Trophoblast cell (in vitro differentiated cells and primary cell): ENCODE measurements around the gene ANKRD42.

Experiments used
- DNase-seq, 2 donors: peaks; one replicate each; pipeline ENCODE4 v3.0.0-alpha.2; 2016
- H2AFZ ChIP-seq: 2 replicates; pipeline ENCODE4 v1.6.1; 2013; ENCODE audit warnings: low read length, moderate library complexity, mild to moderate bottlenecking; ENCODE audit not compliant: insufficient read depth, poor library complexity
- H2AK5ac ChIP-seq: 2 replicates; pipeline ENCODE4 v1.6.1; 2013; ENCODE audit warnings: mild to moderate bottlenecking, low read length
- H2BK120ac ChIP-seq: 2 replicates; pipeline ENCODE4 v1.6.1; 2013; ENCODE audit warnings: low read length, mild to moderate bottlenecking, moderate library complexity; ENCODE audit not compliant: insufficient read depth, poor library complexity
- H2BK12ac ChIP-seq: 2 replicates; pipeline ENCODE4 v1.6.1; 2013; ENCODE audit warnings: mild to moderate bottlenecking, low read length, moderate library complexity
- H2BK5ac ChIP-seq: 2 replicates; pipeline ENCODE4 v1.6.1; 2013; ENCODE audit warnings: low read length, low read depth, moderate library complexity, mild to moderate bottlenecking; ENCODE audit not compliant: poor library complexity
- H3K14ac ChIP-seq: 2 replicates; pipeline ENCODE4 v1.6.1; 2013; ENCODE audit warnings: mild to moderate bottlenecking, low read length
- H3K18ac ChIP-seq: 2 replicates; pipeline ENCODE4 v1.6.1; 2013; ENCODE audit warnings: mild to moderate bottlenecking, low read length
- H3K23ac ChIP-seq: 2 replicates; pipeline ENCODE4 v1.6.1; 2013; ENCODE audit warnings: low read length
- H3K27ac ChIP-seq: 2 replicates; pipeline ENCODE4 v1.5.1; 2013; ENCODE audit warnings: low read depth, mild to moderate bottlenecking, inconsistent platforms, low read length, moderate library complexity
- H3K27me3 ChIP-seq: 2 replicates; pipeline ENCODE4 v1.6.1; 2013; ENCODE audit warnings: inconsistent platforms, mild to moderate bottlenecking, low read length, moderate library complexity; ENCODE audit not compliant: insufficient read depth
- H3K36me3 ChIP-seq, 2 experiments: 1 replicate in 1 of 2; 2 replicates in 1 of 2; pipeline ENCODE4 v1.6.1; 2013; ENCODE audit warnings: low read length in 2 of 2, mild to moderate bottlenecking in 2 of 2, moderate library complexity in 1 of 2; ENCODE audit not compliant: insufficient read depth in 2 of 2, control insufficient read depth in 1 of 2
- H3K4ac ChIP-seq: 2 replicates; pipeline ENCODE4 v1.6.1; 2013; ENCODE audit warnings: low read depth, mild to moderate bottlenecking, low read length, moderate library complexity
- H3K4me1 ChIP-seq, 2 experiments: 1 replicate in 1 of 2; 2 replicates in 1 of 2; pipeline ENCODE4 v1.6.1; 2013; ENCODE audit warnings: low read length in 2 of 2, mild to moderate bottlenecking in 2 of 2, moderate library complexity in 1 of 2; ENCODE audit not compliant: insufficient read depth in 2 of 2, control insufficient read depth in 1 of 2
- H3K4me2 ChIP-seq: 2 replicates; pipeline ENCODE4 v1.6.1; 2013; ENCODE audit warnings: inconsistent platforms, mild to moderate bottlenecking, low read length, moderate library complexity
- H3K4me3 ChIP-seq: 2 replicates; pipeline ENCODE4 v1.5.1; 2013; ENCODE audit warnings: mild to moderate bottlenecking, low read depth, low read length, inconsistent platforms
- H3K79me1 ChIP-seq: one replicate; pipeline ENCODE4 v1.6.1; 2013; ENCODE audit warnings: low read length
- H3K79me2 ChIP-seq: 2 replicates; pipeline ENCODE4 v1.6.1; 2013; ENCODE audit warnings: low read length, mild to moderate bottlenecking; ENCODE audit not compliant: control insufficient read depth, insufficient read depth, poor library complexity
- H3K9ac ChIP-seq: 2 replicates; pipeline ENCODE4 v1.6.1; 2013; ENCODE audit warnings: mild to moderate bottlenecking, low read length
- H3K9me3 ChIP-seq: 2 replicates; pipeline ENCODE4 v1.6.1; 2013; ENCODE audit warnings: low read depth, mild to moderate bottlenecking, control low read depth, inconsistent platforms, low read length; ENCODE audit not compliant: insufficient read depth
- H4K12ac ChIP-seq: 2 replicates; pipeline ENCODE4 v1.6.1; 2013; ENCODE audit warnings: low read depth, mild to moderate bottlenecking, low read length, moderate library complexity
- H4K8ac ChIP-seq: 2 replicates; pipeline ENCODE4 v1.6.1; 2013; ENCODE audit warnings: low read depth, mild to moderate bottlenecking, low read length, moderate library complexity
- H4K91ac ChIP-seq: one replicate; pipeline ENCODE4 v1.6.1; 2013; ENCODE audit warnings: low read depth, mild to moderate bottlenecking, low read length, moderate library complexity
- WGBS: extraction: QIAGEN DNeasy Blood & Tissue Kit; methylation state at CpG from one replicate; pipeline ENCODE4 v1.1.7; 2013; ENCODE audit warnings: missing lambda C conversion rate; ENCODE audit not compliant: insufficient read length, insufficient coverage; ENCODE audit errors: extremely low coverage; 5-methylcytosine and 5-hydroxymethylcytosine counted together

Gene ANKRD42

DNA sequence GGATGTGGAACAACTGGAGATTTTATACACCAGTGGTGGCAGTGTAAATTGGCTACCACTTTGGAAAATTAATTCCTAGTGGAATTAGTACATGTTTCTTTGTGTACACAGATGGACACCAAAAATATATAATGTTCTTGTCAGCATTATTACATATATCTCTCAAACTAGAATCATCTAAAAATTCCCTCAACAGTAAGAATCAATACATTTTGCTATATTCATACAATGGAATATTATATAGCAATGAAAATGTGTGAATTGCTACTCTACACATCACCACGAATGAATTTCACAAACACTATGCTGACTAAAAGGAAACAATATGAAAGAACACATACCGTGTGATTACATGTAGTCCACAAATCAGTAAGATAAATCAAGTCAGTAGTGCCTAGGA is 58.8 kb downstream of the ANKRD42 start:
- Histone ChIP-seq H2BK5ac (no peak overlapping the region), H3K9me3 (no peaks in the 10 kb centered on the region), H3K9ac (no peak overlapping the region), H3K4me2 (no peak overlapping the region), H3K4me1 (peaks cover 0 to 5% of the 10 kb centered on the region in 2 experiments), H3K4me3 (no peak overlapping the region), H4K8ac (no peak overlapping the region), H3K23ac (no peak overlapping the region), H3K14ac (no peak overlapping the region), H2AFZ (no peak overlapping the region), H4K12ac (no peak overlapping the region), H2AK5ac (no peak overlapping the region), H3K4ac (no peak overlapping the region), H3K27me3 (no peaks in the 10 kb centered on the region), H3K79me2 (no peaks in the 10 kb centered on the region), H3K27ac (no peak overlapping the region), H3K79me1 (no peaks in the 10 kb centered on the region), H2BK12ac (no peak overlapping the region), H4K91ac (no peak overlapping the region), H3K36me3 (no peaks in the 10 kb centered on the region), H2BK120ac (no peak overlapping the region), H3K18ac (no peak overlapping the region)
- DNase-seq = no peak
- no CpG with 5 or more reads among the region's 2 CpGs for WGBS

- Histone ChIP-seq H3K79me2 (no peaks in the 10 kb centered on the region), H3K9ac (no peak overlapping the region), H3K18ac (no peak overlapping the region), H3K14ac (no peak overlapping the region), H4K12ac (no peak overlapping the region), H2AFZ (no peak overlapping the region), H2BK120ac (no peak overlapping the region), H2BK12ac (no peak overlapping the region), H2AK5ac (no peak overlapping the region), H3K4me2 (no peak overlapping the region), H3K27ac (no peak overlapping the region), H3K79me1 (no peaks in the 10 kb centered on the region), H3K36me3 (peaks cover 0 to 2% of the 10 kb centered on the region in 2 experiments), H4K91ac (no peak overlapping the region), H3K9me3 (no peaks in the 10 kb centered on the region), H3K23ac (no peak overlapping the region), H3K4me1 (peaks cover 0 to 7% of the 10 kb centered on the region in 2 experiments), H3K27me3 (no peaks in the 10 kb centered on the region), H3K4ac (no peak overlapping the region), H4K8ac (no peak overlapping the region), H3K4me3 (no peak overlapping the region), H2BK5ac (no peak overlapping the region)
- no CpG with 5 or more reads among the region's 2 CpGs for WGBS
- no peak for DNase-seq
Observed at GRCh38 chr11:83252941-83253340, 59.4 kb downstream of the ANKRD42 start.

DNA sequence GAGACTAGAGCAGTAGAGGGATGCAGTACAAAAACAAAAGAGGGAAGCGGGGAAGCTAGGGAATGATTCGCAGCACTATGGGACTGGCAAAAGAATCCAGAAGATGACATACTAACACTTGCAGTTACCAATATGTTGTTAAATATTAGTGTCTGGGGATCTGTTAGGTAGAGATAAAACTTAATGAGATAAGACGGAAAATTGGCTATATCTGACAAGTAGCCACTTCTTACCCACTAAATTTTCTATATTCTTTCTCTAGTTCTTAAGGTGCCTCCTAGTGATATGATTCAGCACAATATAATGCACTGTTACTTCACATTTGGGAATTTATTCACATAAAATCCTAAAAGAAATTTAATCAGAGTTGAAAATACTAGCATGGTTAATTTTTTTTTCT is 61.9 kb downstream of the ANKRD42 start:
- Histone ChIP-seq H3K9ac (no peak overlapping the region), H2AK5ac (no peak overlapping the region), H3K4me3 (no peak overlapping the region), H3K9me3 (no peaks in the 10 kb centered on the region), H3K18ac (no peak overlapping the region), H4K8ac (no peak overlapping the region), H4K91ac (no peak overlapping the region), H3K79me2 (no peaks in the 10 kb centered on the region), H3K27me3 (no peaks in the 10 kb centered on the region), H3K79me1 (no peaks in the 10 kb centered on the region), H3K14ac (no peak overlapping the region), H2BK12ac (no peak overlapping the region), H3K27ac (no peak overlapping the region), H3K36me3 (peaks cover 0 to 7% of the 10 kb centered on the region in 2 experiments), H3K23ac (no peak overlapping the region), H4K12ac (no peak overlapping the region), H3K4me2 (no peak overlapping the region), H2AFZ (no peak overlapping the region), H3K4me1 (peaks cover 0 to 7% of the 10 kb centered on the region in 2 experiments), H3K4ac (no peak overlapping the region), H2BK120ac (no peak overlapping the region), H2BK5ac (no peak overlapping the region)
- no peak for DNase-seq
- WGBS = no CpG with 5 or more reads among the region's 3 CpGs

DNA sequence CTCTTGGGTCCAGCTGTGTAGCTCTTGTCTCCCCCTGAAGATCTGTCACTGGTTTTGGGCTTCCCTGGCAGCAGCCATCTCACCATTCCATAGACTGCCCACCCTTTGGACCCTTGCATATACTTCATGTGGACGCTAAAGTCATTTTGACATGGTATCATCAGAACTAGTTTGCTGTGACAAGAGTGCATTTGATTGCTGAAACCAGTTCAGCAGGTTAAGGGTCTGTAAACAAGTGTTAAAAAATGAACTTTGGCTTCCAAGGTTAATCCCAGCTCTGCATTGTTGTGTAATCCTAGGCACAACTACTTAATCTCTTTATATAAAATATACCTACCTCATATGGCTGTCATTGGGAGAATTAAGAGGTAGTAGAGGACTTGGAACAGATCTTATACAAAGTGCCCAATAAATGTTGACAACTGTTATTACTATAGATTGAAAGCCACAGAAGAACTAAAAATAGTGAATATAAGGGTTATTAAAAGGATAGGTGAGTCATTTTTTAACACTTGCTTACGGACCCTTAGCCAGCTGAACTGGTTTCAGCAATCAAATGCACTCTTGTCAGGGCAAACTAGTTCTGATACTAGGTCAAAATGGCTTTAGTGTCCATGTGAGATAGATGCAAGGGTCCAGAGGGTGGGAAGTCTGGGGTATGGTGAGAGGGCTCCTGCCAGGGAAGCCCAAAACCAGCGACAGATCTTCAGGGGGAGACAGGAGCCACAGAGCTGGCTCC is 63.3 kb downstream of the ANKRD42 start:
- Histone ChIP-seq H2BK12ac (peak overlapping the region; percentile 11), H3K4me2 (no peak overlapping the region), H3K36me3 (peaks cover 0 to 7% of the 10 kb centered on the region in 2 experiments), H3K4me3 (no peak overlapping the region), H3K79me1 (no peaks in the 10 kb centered on the region), H4K8ac (no peak overlapping the region), H3K14ac (no peak overlapping the region), H3K18ac (no peak overlapping the region), H3K79me2 (no peaks in the 10 kb centered on the region), H4K12ac (no peak overlapping the region), H3K27me3 (no peaks in the 10 kb centered on the region), H3K27ac (no peak overlapping the region), H3K4me1 (peaks cover 0 to 7% of the 10 kb centered on the region in 2 experiments), H2BK5ac (no peak overlapping the region), H3K23ac (no peak overlapping the region), H2BK120ac (no peak overlapping the region), H2AFZ (no peak overlapping the region), H2AK5ac (no peak overlapping the region), H3K9ac (no peak overlapping the region), H3K4ac (no peak overlapping the region), H4K91ac (no peak overlapping the region), H3K9me3 (no peaks in the 10 kb centered on the region)
- no peak for DNase-seq
- no CpG with 5 or more reads among the region's 3 CpGs for WGBS
